Endodermal cell (in vitro differentiated cells): ENCODE results near the gene PPP2R2C. TPM values are rescaled to one million over a fixed set of nuclear protein-coding genes. Genes with fewer than 3 reads are reported as not detected.

Experiments
- DNase-seq: peaks from one replicate; pipeline ENCODE4 v3.0.0-alpha.2; 2017
- H3K27ac ChIP-seq: 2 replicates; pipeline ENCODE4 v1.5.1; 2013; ENCODE audit warnings: mild to moderate bottlenecking, low read depth, low read length, moderate library complexity
- H3K27me3 ChIP-seq: 2 replicates; pipeline ENCODE4 v1.6.1; 2013; ENCODE audit warnings: mild to moderate bottlenecking, low read length, moderate library complexity; ENCODE audit not compliant: insufficient read depth, control insufficient read depth, poor library complexity, severe bottlenecking
- H3K36me3 ChIP-seq: 2 replicates; pipeline ENCODE4 v1.7.0; 2013; ENCODE audit warnings: mild to moderate bottlenecking, low read length, moderate library complexity; ENCODE audit not compliant: control insufficient read depth, insufficient read depth
- H3K4me1 ChIP-seq: one replicate; pipeline ENCODE4 v1.7.0; 2013; ENCODE audit warnings: low read length; ENCODE audit not compliant: control insufficient read depth, insufficient read depth
- H3K4me3 ChIP-seq: 2 replicates; pipeline ENCODE4 v1.5.1; 2013; ENCODE audit warnings: mild to moderate bottlenecking, low read length, moderate library complexity
- H3K9ac ChIP-seq: 2 replicates; pipeline ENCODE4 v1.6.1; 2013; ENCODE audit warnings: mild to moderate bottlenecking, low read length, moderate library complexity; ENCODE audit not compliant: poor library complexity, severe bottlenecking; ENCODE audit errors: extremely low read depth
- H3K9me3 ChIP-seq: 2 replicates; pipeline ENCODE4 v1.6.1; 2013; ENCODE audit warnings: mild to moderate bottlenecking, low read length, moderate library complexity; ENCODE audit not compliant: control insufficient read depth
- H3K27ac Mint-ChIP-seq: 2 replicates; pipeline ENCODE4 v1.8.0; 2020; ENCODE audit warnings: mixed read lengths
- H3K27me3 Mint-ChIP-seq: 2 replicates; pipeline ENCODE4 v1.8.0; 2021; ENCODE audit warnings: mild to moderate bottlenecking, mixed read lengths; ENCODE audit not compliant: insufficient read depth
- H3K36me3 Mint-ChIP-seq: 2 replicates; pipeline ENCODE4 v1.8.0; 2020; ENCODE audit warnings: low read depth, mixed read lengths
- H3K4me1 Mint-ChIP-seq: 2 replicates; pipeline ENCODE4 v1.8.0; 2020; ENCODE audit warnings: mixed read lengths
- H3K4me3 Mint-ChIP-seq: 2 replicates; pipeline ENCODE4 v1.8.0; 2020; ENCODE audit warnings: mild to moderate bottlenecking, moderate library complexity, mixed read lengths
- H3K9me3 Mint-ChIP-seq: 2 replicates; pipeline ENCODE4 v1.8.0; 2020; ENCODE audit warnings: mild to moderate bottlenecking, mixed read lengths
- CTCF ChIP-seq: fragments of 200-600 bp; sonication (generic); conservative IDR thresholded peaks from 2 replicates; pipeline ENCODE4 v1.5.0; 2021; ENCODE audit warnings: antibody characterized with exemption, mild to moderate bottlenecking
- WGBS, 2 experiments: methylation state at CpG; one replicate each; pipeline versions ENCODE4 v1.1.5 to v1.1.7; 2013; ENCODE audit warnings: missing lambda C conversion rate in 2 of 2, mixed read lengths in 1 of 2; ENCODE audit not compliant: insufficient coverage in 1 of 2, insufficient read length in 1 of 2; 5-methylcytosine and 5-hydroxymethylcytosine counted together
- total RNA-seq, 2 donors: library from RNA; stranded (reverse); fragmentation: NEBNext Ultra II Directional in 1 of 2; extraction: Animal tissue kit (Norgen Biotek cat#: 25700) in 1 of 2; gene quantifications; 2 replicates in 1 of 2; 3 replicates in 1 of 2; pipeline ENCODE4 v1.2.1, GENCODE V29; 2021

Gene PPP2R2C
- total RNA-seq, 2 donors from 2014 or later: 4.4 to 19.2 TPM

GRCh38 chr4:6377626-6378492 is 94.6 kb downstream of the PPP2R2C start:
- Mint-ChIP-seq H3K4me1 (no peaks in the 10 kb centered on the region), H3K4me3 (no peak overlapping the region), H3K27me3 (no peaks in the 10 kb centered on the region), H3K9me3 (no peaks in the 10 kb centered on the region), H3K36me3 (no peaks in the 10 kb centered on the region), H3K27ac (no peak overlapping the region)
- Histone ChIP-seq H3K36me3 (no peaks in the 10 kb centered on the region), H3K4me1 (no peaks in the 10 kb centered on the region), H3K9me3 (no peaks in the 10 kb centered on the region), H3K4me3 (no peak overlapping the region), H3K27ac (no peak overlapping the region), H3K9ac (no peak overlapping the region), H3K27me3 (no peaks in the 10 kb centered on the region)
- 79 to 80% methylated on average over 20 to 25 of the region's 25 CpGs for WGBS, 2 experiments
- no peak for TF ChIP-seq CTCF
- no peak for DNase-seq

GRCh38 chr4:6375620-6376295 is 96.7 kb downstream of the PPP2R2C start:
- H3K27me3 Mint-ChIP-seq: no peaks in the 10 kb centered on the region
- Histone ChIP-seq H3K36me3 (no peaks in the 10 kb centered on the region), H3K9me3 (no peaks in the 10 kb centered on the region), H3K4me1 (no peaks in the 10 kb centered on the region), H3K4me3 (no peak overlapping the region), H3K27ac (no peak overlapping the region), H3K27me3 (no peaks in the 10 kb centered on the region), H3K9ac (no peak overlapping the region)
- no peak overlapping the region for H3K4me3 Mint-ChIP-seq
- H3K27ac Mint-ChIP-seq: no peak overlapping the region
- H3K4me1 Mint-ChIP-seq: no peaks in the 10 kb centered on the region
- H3K36me3 Mint-ChIP-seq: no peaks in the 10 kb centered on the region
- 92 to 97% methylated on average over 17 to 19 of the region's 19 CpGs for WGBS, 2 experiments
- H3K9me3 Mint-ChIP-seq: no peaks in the 10 kb centered on the region
- TF ChIP-seq CTCF: no peak
- no peak for DNase-seq

GRCh38 chr4:6374575-6374974 is 97.8 kb downstream of the PPP2R2C start:
- H3K4me1 ChIP-seq: no peaks in the 10 kb centered on the region
- H3K27me3 ChIP-seq: no peaks in the 10 kb centered on the region
- no peaks in the 10 kb centered on the region for H3K36me3 Mint-ChIP-seq
- no peak overlapping the region for H3K9ac ChIP-seq
- no peaks in the 10 kb centered on the region for H3K36me3 ChIP-seq
- no peaks in the 10 kb centered on the region for H3K9me3 Mint-ChIP-seq
- no peak for DNase-seq
- H3K4me3 Mint-ChIP-seq: no peak overlapping the region
- no peak overlapping the region for H3K27ac Mint-ChIP-seq
- no peaks in the 10 kb centered on the region for H3K4me1 Mint-ChIP-seq
- H3K4me3 ChIP-seq: no peak overlapping the region
- H3K27me3 Mint-ChIP-seq: no peaks in the 10 kb centered on the region
- no peak for TF ChIP-seq CTCF
- H3K9me3 ChIP-seq: no peaks in the 10 kb centered on the region
- 95 to 100% methylated on average over 2 to 10 of the region's 10 CpGs for WGBS, 2 experiments
- H3K27ac ChIP-seq: no peak overlapping the region
